GM23338 (cell line): ENCODE results near the gene PTPRF.

Experiments
- CREB1 ChIP-seq: fragments of 250-450 bp; sonication (Bioruptor Pico); IDR thresholded peaks from 2 replicates; pipeline ENCODE4 v1.5.0; 2020; ENCODE audit warnings: low read depth, mild to moderate bottlenecking, moderate library complexity
- CTCF ChIP-seq, 2 experiments: fragments of 200-600 bp in 1 of 2; sonication (generic) in 1 of 2; conservative IDR thresholded peaks; 2 replicates each; pipeline versions ENCODE4 v1.5.1 to v1.6.1; 2016 to 2017; ENCODE audit warnings: antibody characterized with exemption in 2 of 2, low read depth in 2 of 2, mild to moderate bottlenecking in 2 of 2, moderate library complexity in 1 of 2
- ETS1 ChIP-seq: IDR thresholded peaks from 2 replicates; pipeline ENCODE4 v1.6.1; 2016; ENCODE audit warnings: antibody characterized with exemption
- EZH2 ChIP-seq: fragments of 200-600 bp; sonication (generic); IDR thresholded peaks from one replicate; pipeline ENCODE4 v1.8.0; 2017; ENCODE audit warnings: antibody characterized with exemption, mild to moderate bottlenecking, low read depth; ENCODE audit not compliant: unreplicated experiment
- EZH2phosphoT487 ChIP-seq: fragments of 200-600 bp; sonication (generic); IDR thresholded peaks from one replicate; pipeline ENCODE4 v1.8.1; 2018; ENCODE audit warnings: antibody characterized with exemption; ENCODE audit not compliant: unreplicated experiment
- JUNB ChIP-seq: IDR thresholded peaks from one replicate; pipeline ENCODE4 v1.6.1; 2016; ENCODE audit warnings: antibody characterized with exemption; ENCODE audit not compliant: unreplicated experiment
- NANOG ChIP-seq: IDR thresholded peaks from 2 replicates; pipeline ENCODE4 v1.6.1; 2016; ENCODE audit warnings: antibody characterized with exemption, borderline replicate concordance
- POLR2AphosphoS5 ChIP-seq: IDR thresholded peaks from 2 replicates; pipeline ENCODE4 v1.6.1; 2016; ENCODE audit warnings: antibody characterized with exemption, low read depth
- REST ChIP-seq: IDR thresholded peaks from one replicate; pipeline ENCODE4 v1.6.1; 2018; ENCODE audit warnings: antibody characterized with exemption; ENCODE audit not compliant: unreplicated experiment
- STAT1 ChIP-seq: IDR thresholded peaks from one replicate; pipeline ENCODE4 v1.6.1; 2016; ENCODE audit warnings: antibody characterized with exemption; ENCODE audit not compliant: unreplicated experiment
- ZNF114 ChIP-seq: fragments of 250-450 bp; sonication (Bioruptor Pico); IDR thresholded peaks from 2 replicates; pipeline ENCODE4 v1.5.0; 2020; ENCODE audit warnings: mild to moderate bottlenecking, moderate library complexity
- ZNF331 ChIP-seq: fragments of 250-450 bp; sonication (Bioruptor Pico); IDR thresholded peaks from 2 replicates; pipeline ENCODE4 v1.5.0; 2020; ENCODE audit warnings: low read depth, mild to moderate bottlenecking, moderate library complexity
- ZNF462 ChIP-seq: fragments of 250-450 bp; sonication (Bioruptor Pico); IDR thresholded peaks from 2 replicates; pipeline ENCODE4 v1.5.0; 2020; ENCODE audit warnings: mild to moderate bottlenecking, moderate library complexity

- no peak for TF ChIP-seq POLR2AphosphoS5
- no peak for TF ChIP-seq REST
- TF ChIP-seq CTCF (conservative IDR thresholded peaks at IDR 0.05; ENCODE audit: low read depth in 2 of 2), result peak; percentile 98
- no peak for TF ChIP-seq EZH2
- TF ChIP-seq EZH2phosphoT487, result no peak
- no peak for TF ChIP-seq ZNF114 (CRISPR knock-in tag)
- no peak for TF ChIP-seq JUNB
- TF ChIP-seq STAT1, result no peak
- TF ChIP-seq ZNF331 (CRISPR knock-in tag), result no peak
- TF ChIP-seq CREB1 (CRISPR knock-in tag), result no peak
- no peak for TF ChIP-seq ETS1
- TF ChIP-seq NANOG, result no peak
- no peak for TF ChIP-seq ZNF462 (CRISPR knock-in tag)
Measured at GRCh38 chr1:43529206-43529731, 1.4 kb upstream of the PTPRF start.
